CD4-positive, alpha-beta T cell (primary cell): ENCODE data around the gene METTL14. TPM values are rescaled to one million over a fixed set of nuclear protein-coding genes. Genes with fewer than 3 reads are reported as not detected.

Experiments used
- ATAC-seq: fragments of 200-7000 bp; cut with Tn5 transposase; one replicate; pipeline ENCODE4 v1.10.0; 2022; ENCODE audit warnings: mild to moderate bottlenecking; ENCODE audit not compliant: poor library complexity
- CTCF ChIA-PET: fragments of 350-600 bp; sonication (Branson Sonifier 250); formaldehyde crosslinking; loops from one replicate; lab custom pipeline; 2021; ENCODE audit warnings: antibody characterized with exemption, inconsistent platforms; lab: Charles Lee
- POLR2A ChIA-PET: fragments of 350-600 bp; sonication (Branson Sonifier 250); formaldehyde crosslinking; loops from one replicate; lab custom pipeline; 2021; ENCODE audit warnings: antibody characterized with exemption, inconsistent platforms; lab: Charles Lee
- DNase-seq, 14 experiments: peaks; one replicate each; pipeline ENCODE4 v3.0.0-alpha.2; 2013 to 2020; ENCODE audit warnings: mixed read lengths in 2 of 14
- H3K27ac ChIP-seq, 2 donors: one replicate each; pipeline versions ENCODE4 v1.5.1 to v1.7.0; 2013; ENCODE audit warnings: low read length in 2 of 2, low read depth in 1 of 2, mild to moderate bottlenecking in 1 of 2
- H3K27me3 ChIP-seq, 2 experiments: 1 replicate in 1 of 2; 2 replicates in 1 of 2; pipeline versions ENCODE4 v1.6.1 to v1.7.0; 2013; ENCODE audit warnings: low read length in 2 of 2, control low read depth in 1 of 2, mild to moderate bottlenecking in 1 of 2, moderate library complexity in 1 of 2; ENCODE audit not compliant: insufficient read depth in 2 of 2, control insufficient read depth in 1 of 2
- H3K36me3 ChIP-seq: one replicate; pipeline ENCODE4 v1.6.1; 2013; ENCODE audit warnings: low read length, control low read depth; ENCODE audit not compliant: insufficient read depth
- H3K4me1 ChIP-seq: one replicate; pipeline ENCODE4 v1.6.1; 2013; ENCODE audit warnings: low read length, control low read depth; ENCODE audit not compliant: insufficient read depth
- H3K4me3 ChIP-seq: one replicate; pipeline ENCODE4 v1.5.1; 2013; ENCODE audit warnings: mild to moderate bottlenecking, low read length, moderate library complexity
- H3K9me3 ChIP-seq, 2 experiments: 1 replicate in 1 of 2; 2 replicates in 1 of 2; pipeline versions ENCODE4 v1.6.1 to v1.7.0; 2013; ENCODE audit warnings: low read length in 2 of 2, mild to moderate bottlenecking in 2 of 2, control low read depth in 1 of 2, moderate library complexity in 1 of 2; ENCODE audit not compliant: control insufficient read depth in 1 of 2, insufficient read depth in 1 of 2
- H3K27ac Mint-ChIP-seq: one replicate; pipeline ENCODE4 v1.8.0; 2020; ENCODE audit warnings: mixed read lengths
- H3K27me3 Mint-ChIP-seq: one replicate; pipeline ENCODE4 v1.8.0; 2021; ENCODE audit warnings: mixed read lengths
- H3K36me3 Mint-ChIP-seq: one replicate; pipeline ENCODE4 v1.8.0; 2021; ENCODE audit warnings: low read depth, mixed read lengths
- H3K4me1 Mint-ChIP-seq: one replicate; pipeline ENCODE4 v1.8.0; 2021; ENCODE audit warnings: low read depth, mixed read lengths
- H3K4me3 Mint-ChIP-seq: one replicate; pipeline ENCODE4 v1.8.0; 2020; ENCODE audit warnings: mild to moderate bottlenecking, mixed read lengths
- H3K9me3 Mint-ChIP-seq: one replicate; pipeline ENCODE4 v1.8.0; 2020; ENCODE audit warnings: mixed read lengths
- intact Hi-C, 2 experiments: fragments of 100-400 bp; cut with DNase I in 1 of 2; cut with micrococcal nuclease in 1 of 2; formaldehyde crosslinking; loops; one replicate each; pipeline versions ENCODE4 v1.15.1 to v1.9.0; 2023 to 2025; cut with DNase I, micrococcal nuclease
- total RNA-seq, 174 experiments: library from RNA in 2 of 174; stranded (reverse) in 2 of 174; gene quantifications; one replicate each; pipeline ENCODE4 v1.2.3 and lab custom pipeline; 2021 to 2026
- TF ChIP-seq, protein P1 (sequence below): fragments of 200-600 bp; IDR thresholded peaks from one replicate; pipeline ENCODE4 v1.8.0; 2022; ENCODE audit warnings: antibody characterized with exemption, mild to moderate bottlenecking

METTL14 gene
- total RNA-seq, 2 experiments from 2014 or later: 45.1 to 46.5 TPM

DNA sequence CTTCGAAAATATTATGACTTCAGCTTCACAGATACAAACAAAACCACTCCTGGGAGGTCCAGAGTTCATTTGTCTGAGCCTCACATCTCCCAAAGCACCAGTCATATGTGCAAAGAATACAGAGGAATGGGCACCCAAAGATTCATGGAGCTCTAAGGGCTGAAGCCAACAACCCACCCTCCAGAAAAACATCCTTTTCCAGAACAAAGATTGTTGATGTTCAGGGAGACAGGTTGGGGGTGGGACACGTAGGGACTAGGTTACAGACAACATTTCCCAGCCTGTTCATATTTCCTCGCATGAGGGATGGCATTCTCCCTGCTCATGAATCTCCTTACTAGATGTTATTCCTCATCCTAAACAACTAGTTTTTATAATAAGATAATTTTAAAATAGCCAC, 71.2 kb downstream of the METTL14 start:
- H3K4me1 Mint-ChIP-seq: no peaks in the 10 kb centered on the region
- no peaks in the 10 kb centered on the region for H3K4me1 ChIP-seq
- H3K27me3 Mint-ChIP-seq: no peaks in the 10 kb centered on the region
- H3K36me3 ChIP-seq: peaks cover 33% of the 10 kb centered on the region
- no peaks in the 10 kb centered on the region for H3K9me3 ChIP-seq
- DNase-seq: no peak
- ChIA-PET CTCF (no interaction called here), POLR2A (no interaction called here)
- peaks cover 67% of the 10 kb centered on the region for H3K36me3 Mint-ChIP-seq
- no peak overlapping the region for H3K27ac ChIP-seq
- intact Hi-C loops: no loop called here
- H3K4me3 Mint-ChIP-seq: no peak overlapping the region
- H3K4me3 ChIP-seq: no peak overlapping the region
- H3K9me3 Mint-ChIP-seq: no peaks in the 10 kb centered on the region
- no peaks in the 10 kb centered on the region for H3K27me3 ChIP-seq
- TF ChIP-seq, protein P1, sequence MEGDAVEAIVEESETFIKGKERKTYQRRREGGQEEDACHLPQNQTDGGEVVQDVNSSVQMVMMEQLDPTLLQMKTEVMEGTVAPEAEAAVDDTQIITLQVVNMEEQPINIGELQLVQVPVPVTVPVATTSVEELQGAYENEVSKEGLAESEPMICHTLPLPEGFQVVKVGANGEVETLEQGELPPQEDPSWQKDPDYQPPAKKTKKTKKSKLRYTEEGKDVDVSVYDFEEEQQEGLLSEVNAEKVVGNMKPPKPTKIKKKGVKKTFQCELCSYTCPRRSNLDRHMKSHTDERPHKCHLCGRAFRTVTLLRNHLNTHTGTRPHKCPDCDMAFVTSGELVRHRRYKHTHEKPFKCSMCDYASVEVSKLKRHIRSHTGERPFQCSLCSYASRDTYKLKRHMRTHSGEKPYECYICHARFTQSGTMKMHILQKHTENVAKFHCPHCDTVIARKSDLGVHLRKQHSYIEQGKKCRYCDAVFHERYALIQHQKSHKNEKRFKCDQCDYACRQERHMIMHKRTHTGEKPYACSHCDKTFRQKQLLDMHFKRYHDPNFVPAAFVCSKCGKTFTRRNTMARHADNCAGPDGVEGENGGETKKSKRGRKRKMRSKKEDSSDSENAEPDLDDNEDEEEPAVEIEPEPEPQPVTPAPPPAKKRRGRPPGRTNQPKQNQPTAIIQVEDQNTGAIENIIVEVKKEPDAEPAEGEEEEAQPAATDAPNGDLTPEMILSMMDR: no peak
- H3K27ac Mint-ChIP-seq: no peak overlapping the region
- no peak for ATAC-seq

DNA sequence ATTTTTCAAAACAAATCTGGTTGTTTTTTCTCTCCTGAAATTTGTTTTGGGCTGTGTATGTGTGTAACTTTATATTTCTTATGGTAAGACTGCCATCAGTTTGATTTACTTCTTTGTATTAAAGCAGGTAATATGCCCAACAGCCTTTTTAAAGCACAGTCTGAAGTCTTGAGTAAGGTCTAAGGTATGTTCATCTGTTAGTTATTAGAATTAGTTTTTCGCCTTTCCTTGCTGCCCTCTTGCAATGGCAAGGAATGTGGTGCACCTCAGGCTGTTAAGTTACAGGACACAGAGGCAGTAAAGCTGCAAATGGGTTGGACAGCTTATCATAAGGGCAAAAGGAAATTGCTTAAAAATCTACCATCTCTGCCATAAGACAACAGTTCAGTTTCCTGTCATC, 71.8 kb downstream of the METTL14 start:
- H3K36me3 ChIP-seq: peaks cover 28% of the 10 kb centered on the region
- no peak overlapping the region for H3K4me3 ChIP-seq
- Mint-ChIP-seq H3K9me3 (no peaks in the 10 kb centered on the region), H3K27ac (no peak overlapping the region), H3K27me3 (no peaks in the 10 kb centered on the region), H3K4me3 (no peak overlapping the region), H3K36me3 (peaks cover 67% of the 10 kb centered on the region), H3K4me1 (no peaks in the 10 kb centered on the region)
- intact Hi-C loops: no loop called here
- no peak for DNase-seq
- no peaks in the 10 kb centered on the region for H3K27me3 ChIP-seq
- H3K27ac ChIP-seq: no peak overlapping the region
- TF ChIP-seq, protein P1: no peak
- POLR2A ChIA-PET: no interaction called here
- H3K4me1 ChIP-seq: no peaks in the 10 kb centered on the region
- CTCF ChIA-PET: interaction anchor here (0.6 kb wide), 1 partner anchor 10 kb away, joined by 3 read pairs; no protein-coding TSS in a partner anchor
- ATAC-seq: no peak
- no peaks in the 10 kb centered on the region for H3K9me3 ChIP-seq

DNA sequence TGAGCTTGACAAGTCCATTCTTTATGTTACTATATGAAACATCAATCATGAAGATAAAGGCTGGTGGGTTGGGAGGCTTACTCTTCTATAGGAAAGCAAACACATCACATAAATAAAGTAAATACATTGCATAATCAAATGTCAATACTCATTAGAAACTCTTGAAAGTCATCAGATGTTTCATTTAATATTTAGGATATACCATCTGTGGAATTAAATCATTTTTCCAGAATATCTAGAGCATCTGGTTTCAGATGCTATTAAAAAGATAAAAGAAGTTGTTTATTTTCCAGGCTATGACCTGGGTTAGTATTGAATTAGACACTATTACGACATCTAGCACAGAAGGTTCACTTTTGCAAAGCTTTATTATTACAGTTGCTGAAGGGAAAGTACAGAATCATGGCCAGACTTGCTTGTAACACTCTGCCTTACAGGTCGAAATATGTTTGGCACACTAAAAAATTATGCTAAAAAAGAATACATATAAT, 72.6 kb downstream of the METTL14 start:
- no peak overlapping the region for H3K4me3 Mint-ChIP-seq
- DNase-seq (no peak), ATAC-seq (no peak)
- no peaks in the 10 kb centered on the region for H3K4me1 Mint-ChIP-seq
- no peak overlapping the region for H3K27ac Mint-ChIP-seq
- POLR2A ChIA-PET: no interaction called here
- no peak overlapping the region for H3K27ac ChIP-seq
- H3K9me3 ChIP-seq: no peaks in the 10 kb centered on the region
- no peak overlapping the region for H3K4me3 ChIP-seq
- H3K36me3 Mint-ChIP-seq: peaks cover 64% of the 10 kb centered on the region
- H3K9me3 Mint-ChIP-seq: no peaks in the 10 kb centered on the region
- H3K27me3 Mint-ChIP-seq: no peaks in the 10 kb centered on the region
- intact Hi-C loops: no loop called here
- TF ChIP-seq, protein P1: no peak
- H3K4me1 ChIP-seq: no peaks in the 10 kb centered on the region
- no peaks in the 10 kb centered on the region for H3K27me3 ChIP-seq
- H3K36me3 ChIP-seq: peaks cover 24% of the 10 kb centered on the region
- CTCF ChIA-PET: interaction anchor here (0.6 kb wide), 2 partner anchors 11 to 23 kb away, joined by 3 read pairs; no protein-coding TSS in a partner anchor
